Measurements from ENCODE around the gene GAMT.
"Not testable (repeated sequence)": the region's sequence is repeated elsewhere in the genome, so short reads cannot be mapped to it uniquely, and the experiment has no call there.

Gene GAMT

GRCh38 chr19:1433119-1434039 is 32.0 kb upstream of the GAMT start:
- no peak for DNase-seq (ENCODE audit: low read depth in 2 of 2)

GRCh38 chr19:1432507-1432887 is 31.2 kb upstream of the GAMT start:
- DNase-seq (ENCODE audit: low read depth in 2 of 2): no peak

GRCh38 chr19:1431759-1432506 is 30.6 kb upstream of the GAMT start:
- no peak for DNase-seq (ENCODE audit: low read depth in 2 of 2)

GRCh38 chr19:1430246-1430645 is 28.9 kb upstream of the GAMT start:
- no peak for DNase-seq (ENCODE audit: low read depth in 2 of 2)

- no peak for DNase-seq (ENCODE audit: low read depth in 2 of 2)
Observed at GRCh38 chr19:1429750-1430149, 28.4 kb upstream of the GAMT start.

GRCh38 chr19:1428738-1429391 is 27.5 kb upstream of the GAMT start:
- DNase-seq (ENCODE audit: low read depth in 2 of 2): no peak

GRCh38 chr19:1427221-1427920 is 26.0 kb upstream of the GAMT start:
- no peak for DNase-seq (ENCODE audit: low read depth in 2 of 2)

- no peak for DNase-seq (ENCODE audit: low read depth in 2 of 2)
Observed at GRCh38 chr19:1426736-1427135, 25.4 kb upstream of the GAMT start.

- DNase-seq (ENCODE audit: low read depth in 2 of 2): no peak
Observed at GRCh38 chr19:1425902-1426301, 24.6 kb upstream of the GAMT start.

- DNase-seq (ENCODE audit: low read depth in 2 of 2): no peak
Observed at GRCh38 chr19:1425102-1425837, 23.9 kb upstream of the GAMT start.

- DNase-seq (ENCODE audit: low read depth in 2 of 2): no peak
Observed at GRCh38 chr19:1424192-1424955, 23.0 kb upstream of the GAMT start.

- DNase-seq (ENCODE audit: low read depth in 2 of 2): no peak
Observed at GRCh38 chr19:1423436-1424191, 22.3 kb upstream of the GAMT start.

GRCh38 chr19:1422943-1423342 is 21.6 kb upstream of the GAMT start:
- DNase-seq (ENCODE audit: low read depth in 2 of 2): no peak

GRCh38 chr19:1422360-1422759 is 21.0 kb upstream of the GAMT start:
- no peak for DNase-seq (ENCODE audit: low read depth in 2 of 2)

GRCh38 chr19:1421958-1422305 is 20.6 kb upstream of the GAMT start:
- DNase-seq (ENCODE audit: low read depth in 2 of 2): no peak

- DNase-seq (ENCODE audit: low read depth in 2 of 2): no peak
Observed at GRCh38 chr19:1421218-1421957, 20.0 kb upstream of the GAMT start.

- DNase-seq (ENCODE audit: low read depth in 2 of 2): no peak
Observed at GRCh38 chr19:1420590-1420989, 19.2 kb upstream of the GAMT start.

GRCh38 chr19:1420085-1420484 is 18.7 kb upstream of the GAMT start:
- DNase-seq (ENCODE audit: low read depth in 2 of 2): not testable (repeated sequence)
